ENCODE data around the gene RAI1. TPM values are rescaled to one million over a fixed set of nuclear protein-coding genes. Genes with fewer than 3 reads are reported as not detected.

The RAI1 gene
- total RNA-seq, 1 donor from 2014 or later = 38.1 TPM

DNA sequence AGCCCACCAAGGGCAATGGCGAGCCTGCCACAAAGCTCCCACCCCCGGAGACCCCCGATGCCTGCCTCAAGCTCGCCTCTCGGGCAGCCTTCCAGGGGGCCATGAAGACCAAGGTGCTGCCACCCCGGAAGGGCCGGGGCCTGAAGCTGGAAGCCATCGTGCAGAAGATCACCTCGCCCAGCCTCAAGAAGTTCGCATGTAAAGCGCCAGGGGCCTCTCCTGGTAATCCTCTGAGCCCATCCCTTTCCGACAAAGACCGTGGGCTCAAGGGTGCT lies 115.5 kb downstream of the RAI1 start:
- no peaks in the 10 kb centered on the region for H3K27me3 ChIP-seq
- no peak overlapping the region for H3K27ac ChIP-seq
- no peak for ATAC-seq
- no peak for DNase-seq
- intact Hi-C loops (cut with DNase I) = no loop called here
- no peak overlapping the region for H3K4me3 ChIP-seq
- TF ChIP-seq CTCF (IDR thresholded peaks at IDR 0.05) = no peak
- no peaks in the 10 kb centered on the region for H3K9me3 ChIP-seq
- H3K4me1 ChIP-seq = peaks cover 13% of the 10 kb centered on the region
- peaks cover 52% of the 10 kb centered on the region for H3K36me3 ChIP-seq

DNA sequence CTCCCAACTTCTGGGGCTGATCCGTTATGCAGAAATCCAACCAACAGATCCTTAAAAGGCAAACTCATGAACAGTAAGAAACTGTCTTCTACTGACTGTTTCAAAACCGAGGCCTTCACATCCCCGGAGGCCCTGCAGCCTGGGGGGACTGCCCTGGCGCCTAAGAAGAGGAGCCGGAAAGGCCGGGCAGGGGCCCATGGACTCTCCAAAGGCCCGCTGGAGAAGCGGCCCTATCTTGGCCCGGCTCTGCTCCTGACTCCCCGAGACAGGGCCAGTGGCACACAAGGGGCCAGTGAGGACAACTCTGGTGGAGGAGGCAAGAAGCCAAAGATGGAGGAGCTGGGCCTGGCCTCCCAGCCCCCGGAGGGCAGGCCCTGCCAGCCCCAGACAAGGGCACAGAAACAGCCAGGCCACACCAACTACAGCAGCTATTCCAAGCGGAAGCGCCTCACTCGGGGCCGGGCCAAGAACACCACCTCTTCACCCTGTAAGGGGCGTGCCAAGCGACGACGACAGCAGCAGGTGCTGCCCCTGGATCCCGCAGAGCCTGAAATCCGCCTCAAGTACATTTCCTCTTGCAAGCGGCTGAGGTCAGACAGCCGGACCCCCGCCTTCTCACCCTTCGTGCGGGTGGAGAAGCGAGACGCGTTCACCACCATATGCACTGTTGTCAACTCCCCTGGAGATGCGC lies 116.0 kb downstream of the RAI1 start:
- intact Hi-C loops (cut with DNase I) = no loop called here
- H3K27me3 ChIP-seq = no peaks in the 10 kb centered on the region
- no peak overlapping the region for H3K4me3 ChIP-seq
- peaks cover 11% of the 10 kb centered on the region for H3K4me1 ChIP-seq
- no peaks in the 10 kb centered on the region for H3K9me3 ChIP-seq
- no peak for TF ChIP-seq CTCF (IDR thresholded peaks at IDR 0.05)
- H3K27ac ChIP-seq = no peak overlapping the region
- DNase-seq (no peak), ATAC-seq (no peak)
- peaks cover 52% of the 10 kb centered on the region for H3K36me3 ChIP-seq

- DNase-seq (no peak), ATAC-seq (no peak)
- TF ChIP-seq CTCF (IDR thresholded peaks at IDR 0.05) = no peak
- Histone ChIP-seq H3K27ac (no peak overlapping the region), H3K4me1 (peaks cover 3% of the 10 kb centered on the region), H3K4me3 (no peak overlapping the region), H3K9me3 (no peaks in the 10 kb centered on the region), H3K27me3 (no peaks in the 10 kb centered on the region), H3K36me3 (peaks cover 51% of the 10 kb centered on the region)
- intact Hi-C loops (cut with DNase I) = no loop called here
Measured at GRCh38 chr17:17798010-17798556, 116.8 kb downstream of the RAI1 start.

DNA sequence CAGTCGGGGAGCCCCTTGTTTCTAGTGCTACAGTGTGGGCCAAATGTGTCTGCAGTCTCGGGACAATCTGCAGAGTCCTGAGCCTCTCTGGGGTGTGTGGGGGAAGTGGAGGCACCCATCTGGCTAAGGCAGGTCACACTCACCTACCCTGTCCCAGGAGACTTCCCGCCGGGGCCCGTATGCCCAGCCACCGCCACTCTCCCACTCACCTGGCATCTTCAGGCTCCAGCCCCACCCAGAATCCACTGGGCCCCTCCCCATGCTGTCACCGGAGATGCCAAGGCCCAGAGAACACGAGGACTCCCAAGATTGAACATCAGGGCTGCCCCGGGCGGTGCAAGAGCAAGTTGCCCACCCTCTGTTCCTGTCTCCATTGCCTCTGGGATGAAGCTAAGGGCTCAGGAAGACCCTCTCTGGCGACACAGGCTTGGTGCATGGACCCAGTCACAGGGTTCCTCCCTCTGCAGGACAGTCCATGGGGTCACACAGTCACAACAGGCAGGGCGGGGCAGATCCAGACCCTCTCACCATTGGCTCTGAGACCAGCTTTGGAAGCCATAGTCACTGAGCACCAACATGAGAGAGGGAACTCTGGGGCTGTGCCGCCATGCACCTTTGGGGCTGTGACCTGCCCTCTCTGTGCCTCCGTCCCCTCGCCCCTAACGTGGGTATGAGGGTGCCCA lies 117.5 kb downstream of the RAI1 start:
- Histone ChIP-seq H3K4me3 (no peak overlapping the region), H3K27ac (no peak overlapping the region), H3K9me3 (no peaks in the 10 kb centered on the region), H3K36me3 (peaks cover 49% of the 10 kb centered on the region), H3K27me3 (no peaks in the 10 kb centered on the region), H3K4me1 (no peaks in the 10 kb centered on the region)
- DNase-seq (no peak), ATAC-seq (no peak)
- TF ChIP-seq CTCF (IDR thresholded peaks at IDR 0.05) = no peak
- intact Hi-C loops (cut with DNase I) = no loop called here

- DNase-seq = no peak
- H3K27me3 ChIP-seq = no peaks in the 10 kb centered on the region
- no peaks in the 10 kb centered on the region for H3K4me1 ChIP-seq
- H3K4me3 ChIP-seq = no peak overlapping the region
- intact Hi-C loops (cut with DNase I) = no loop called here
- no peak for TF ChIP-seq CTCF (IDR thresholded peaks at IDR 0.05)
- peaks cover 39% of the 10 kb centered on the region for H3K36me3 ChIP-seq
- no peak overlapping the region for H3K27ac ChIP-seq
- no peak for ATAC-seq
- H3K9me3 ChIP-seq = no peaks in the 10 kb centered on the region
Measured at GRCh38 chr17:17800504-17801021, 119.3 kb downstream of the RAI1 start.
